GM21786 (cell line): Measurements from ENCODE around the gene BDP1.
"Not testable (repeated sequence)": the region's sequence is repeated elsewhere in the genome, so short reads cannot be mapped to it uniquely, and the experiment has no call there.

Experiments
- ATAC-seq: cut with Tn5 transposase; IDR thresholded peaks from one replicate; pipeline ENCODE4 v1.9.1; 2021; ENCODE audit not compliant: unreplicated experiment

Gene BDP1

GRCh38 chr5:71455427-71456361, at the start of gene BDP1:
TSS of gene BDP1 (plus strand) at chr5:71455651. CDS start at chr5:71455878, 227 bp downstream.
- peak; percentile 92 for ATAC-seq

GRCh38 chr5:71410088-71410487, 45.4 kb upstream of the BDP1 start:
- ATAC-seq: not testable (repeated sequence)

- not testable (repeated sequence) for ATAC-seq
Measured at GRCh38 chr5:71415626-71416025, 39.8 kb upstream of the BDP1 start.

GRCh38 chr5:71418026-71418425, 37.4 kb upstream of the BDP1 start:
- ATAC-seq: not testable (repeated sequence)

- not testable (repeated sequence) for ATAC-seq
Measured at GRCh38 chr5:71421278-71421677, 34.2 kb upstream of the BDP1 start.

GRCh38 chr5:71423896-71424295, 31.6 kb upstream of the BDP1 start:
- not testable (repeated sequence) for ATAC-seq

GRCh38 chr5:71426686-71427474, 28.6 kb upstream of the BDP1 start:
- not testable (repeated sequence) for ATAC-seq

- ATAC-seq: not testable (repeated sequence)
Measured at GRCh38 chr5:71432410-71432809, 23.0 kb upstream of the BDP1 start.

- ATAC-seq: not testable (repeated sequence)
Measured at GRCh38 chr5:71434825-71435224, 20.6 kb upstream of the BDP1 start.

- ATAC-seq: not testable (repeated sequence)
Measured at GRCh38 chr5:71441564-71441963, 13.9 kb upstream of the BDP1 start.

GRCh38 chr5:71443891-71444290, 11.6 kb upstream of the BDP1 start:
- not testable (repeated sequence) for ATAC-seq

- ATAC-seq: not testable (repeated sequence)
Measured at GRCh38 chr5:71445015-71445414, 10.4 kb upstream of the BDP1 start.

- not testable (repeated sequence) for ATAC-seq
Measured at GRCh38 chr5:71445523-71446152, 9.8 kb upstream of the BDP1 start.

GRCh38 chr5:71446540-71447216, 8.8 kb upstream of the BDP1 start:
- not testable (repeated sequence) for ATAC-seq

- ATAC-seq: peak; percentile 93
Measured at GRCh38 chr5:71447218-71447808, 8.1 kb upstream of the BDP1 start.

- no peak for ATAC-seq
Measured at GRCh38 chr5:71452876-71453275, 2.6 kb upstream of the BDP1 start.

- ATAC-seq: no peak
Measured at GRCh38 chr5:71454913-71455312, 538 bp upstream of the BDP1 start.

GRCh38 chr5:71456362-71456743, 902 bp downstream of the BDP1 start:
- no peak for ATAC-seq

- no peak for ATAC-seq
Measured at GRCh38 chr5:71457106-71457505, 1.7 kb downstream of the BDP1 start.

- no peak for ATAC-seq
Measured at GRCh38 chr5:71460693-71461092, 5.2 kb downstream of the BDP1 start.
